Thyroid gland (tissue), 4 donors: Measurements from ENCODE around the gene DAPK3.

ENCODE experiments used
- CTCF ChIP-seq, 6 experiments: fragments of 200-600 bp in 3 of 6; fragments of 450-650 bp in 3 of 6; sonication (generic) in 3 of 6; IDR thresholded peaks; one replicate each; pipeline ENCODE4 v1.5.1; 2016 to 2019; ENCODE audit warnings: antibody characterized with exemption in 6 of 6, mild to moderate bottlenecking in 2 of 6, inconsistent platforms in 1 of 6, moderate library complexity in 1 of 6
- POLR2A ChIP-seq, 2 donors: fragments of 450-650 bp; IDR thresholded peaks; one replicate each; pipeline ENCODE4 v1.6.1; 2017; ENCODE audit warnings: antibody characterized with exemption in 2 of 2, mild to moderate bottlenecking in 2 of 2, moderate library complexity in 1 of 2

DNA sequence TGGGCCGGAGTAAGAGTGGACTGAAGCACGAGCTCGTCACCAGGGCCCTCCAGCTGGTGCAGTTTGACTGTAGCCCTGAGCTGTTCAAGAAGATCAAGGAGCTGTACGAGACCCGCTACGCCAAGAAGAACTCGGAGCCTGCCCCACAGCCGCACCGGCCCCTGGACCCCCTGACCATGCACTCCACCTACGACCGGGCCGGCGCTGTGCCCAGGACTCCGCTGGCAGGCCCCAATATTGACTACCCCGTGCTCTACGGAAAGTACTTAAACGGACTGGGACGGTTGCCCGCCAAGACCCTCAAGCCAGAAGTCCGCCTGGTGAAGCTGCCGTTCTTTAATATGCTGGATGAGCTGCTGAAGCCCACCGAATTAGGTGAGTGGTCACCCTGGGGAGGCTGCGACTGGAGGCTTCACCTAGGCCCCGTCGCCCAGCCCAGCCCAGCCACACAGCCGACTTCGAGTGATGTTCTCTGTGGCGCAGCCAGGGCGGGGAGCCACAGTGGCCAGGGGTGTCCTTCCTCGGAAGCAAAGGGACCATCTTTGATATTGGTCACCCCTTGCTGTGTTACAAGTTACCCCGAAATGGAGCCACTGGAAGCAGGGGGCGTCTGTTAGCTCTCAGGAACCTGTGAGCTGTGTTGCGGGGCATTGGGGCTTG is 42.2 kb upstream of the DAPK3 start:
- TF ChIP-seq POLR2A (IDR thresholded peaks at IDR 0.05) (no peak), CTCF (IDR thresholded peaks at IDR 0.05) (no peak)
